ENCODE data around the gene TRMT2A. TPM values are rescaled to one million over a fixed set of nuclear protein-coding genes. Genes with fewer than 3 reads are reported as not detected.

Gene TRMT2A
- 10 to 100 TPM; 81.2 to 88.8 TPM for total RNA-seq

DNA sequence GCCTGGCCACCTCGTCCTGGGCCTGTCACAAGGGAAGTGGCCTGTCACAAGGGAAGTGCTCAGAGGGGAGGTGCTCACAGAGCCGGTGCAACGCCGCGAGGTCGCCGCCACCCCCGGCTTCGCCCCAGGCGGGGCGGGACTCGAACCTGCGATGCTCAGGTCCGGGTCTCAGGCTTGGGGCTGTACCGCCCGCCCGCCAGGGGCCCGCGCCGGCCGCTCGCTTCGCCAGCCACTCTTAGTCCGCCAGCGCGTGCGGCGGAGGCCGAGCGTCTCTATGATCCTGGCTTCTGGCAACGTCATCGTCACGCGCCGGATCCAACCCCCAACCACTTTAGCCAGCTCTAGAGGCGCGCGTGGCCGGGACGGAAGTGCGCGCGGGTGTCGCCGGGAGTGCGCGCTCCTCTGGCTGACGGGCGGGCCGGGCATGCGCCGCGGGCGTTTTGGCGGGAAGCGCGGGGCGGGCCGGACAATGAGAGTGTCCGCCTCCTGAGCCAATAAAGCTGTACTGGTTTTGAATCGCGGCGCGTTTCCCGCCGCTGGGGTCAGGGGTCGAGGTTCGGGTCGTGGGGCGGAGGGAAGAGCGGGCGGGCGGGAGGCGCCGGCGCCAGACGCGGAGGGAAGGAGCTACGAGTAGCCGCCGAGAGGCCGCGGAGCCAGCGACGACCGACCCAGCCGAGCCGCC lies at the start of gene TRMT2A:
TSS of gene TRMT2A (minus strand) at position 276 of the 682 bp plus-strand sequence. CDS start 320 bp downstream, outside the sequence.

DNA sequence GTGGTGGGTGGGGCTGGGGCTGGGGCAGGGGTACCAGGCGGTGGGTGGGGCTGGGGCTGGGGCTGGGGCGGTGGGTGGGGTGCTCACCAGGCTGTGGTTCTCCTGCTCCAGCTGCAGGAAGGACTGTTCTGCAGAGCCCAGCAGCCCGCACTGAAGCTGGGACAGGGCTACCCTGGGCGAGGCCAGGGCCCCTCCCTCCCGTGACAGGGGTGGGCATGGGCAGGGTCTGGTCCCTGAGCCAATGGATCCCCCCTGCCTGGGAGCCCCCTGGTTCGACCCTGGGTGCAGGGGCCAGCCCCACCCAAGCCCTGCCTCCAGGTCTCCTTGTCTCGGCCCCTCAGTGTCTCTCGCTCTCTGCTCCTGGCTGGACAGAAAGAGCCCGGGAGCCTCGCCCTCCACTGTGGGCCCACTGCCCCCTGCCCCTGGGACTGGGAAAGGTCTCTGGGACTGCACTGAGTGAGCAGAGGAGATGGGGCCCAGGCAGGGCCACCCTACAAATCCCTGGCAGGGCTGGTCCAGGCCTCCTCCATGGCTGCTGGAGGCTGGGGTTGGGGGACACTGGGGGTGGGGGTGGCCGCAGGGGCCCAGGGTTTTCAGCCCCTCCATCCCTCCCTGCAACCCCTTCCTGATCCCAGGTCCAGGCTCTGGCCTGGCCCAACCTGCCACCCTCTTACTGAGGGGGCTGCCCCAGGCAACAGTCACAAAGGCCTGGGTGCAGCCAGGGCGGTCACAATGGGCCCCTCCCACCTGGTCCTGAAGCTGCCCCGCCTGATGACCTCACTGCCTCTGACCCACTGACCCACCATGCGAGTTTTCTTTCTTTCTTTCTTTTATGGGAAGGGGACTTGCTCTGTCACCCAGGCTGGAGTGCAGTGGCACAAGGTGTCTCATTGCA lies 33.6 kb upstream of the TRMT2A start, which contains the start of gene CCDC188:
TSS of gene CCDC188 (minus strand) at position 675 of the 895 bp plus-strand sequence. CDS start at position 606, 69 bp downstream.

DNA sequence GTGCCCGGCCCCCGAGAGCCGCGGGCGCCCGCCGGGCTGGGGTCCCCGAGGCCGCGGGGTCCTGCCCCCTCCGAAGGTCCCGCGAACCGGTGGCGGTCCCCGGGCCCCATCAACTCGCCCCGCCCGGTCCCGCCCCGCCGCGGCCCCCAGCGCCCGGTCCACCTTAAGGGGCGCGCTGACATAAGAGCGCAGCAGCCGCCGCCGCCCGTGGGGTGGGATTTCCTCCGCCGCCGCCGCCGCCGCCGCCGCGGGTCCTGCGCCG lies 14.5 kb upstream of the TRMT2A start, which contains the start of gene ZDHHC8:
TSS of gene ZDHHC8 (plus strand) at position 208 of the 262 bp plus-strand sequence. CDS start 144 bp downstream, outside the sequence.

DNA sequence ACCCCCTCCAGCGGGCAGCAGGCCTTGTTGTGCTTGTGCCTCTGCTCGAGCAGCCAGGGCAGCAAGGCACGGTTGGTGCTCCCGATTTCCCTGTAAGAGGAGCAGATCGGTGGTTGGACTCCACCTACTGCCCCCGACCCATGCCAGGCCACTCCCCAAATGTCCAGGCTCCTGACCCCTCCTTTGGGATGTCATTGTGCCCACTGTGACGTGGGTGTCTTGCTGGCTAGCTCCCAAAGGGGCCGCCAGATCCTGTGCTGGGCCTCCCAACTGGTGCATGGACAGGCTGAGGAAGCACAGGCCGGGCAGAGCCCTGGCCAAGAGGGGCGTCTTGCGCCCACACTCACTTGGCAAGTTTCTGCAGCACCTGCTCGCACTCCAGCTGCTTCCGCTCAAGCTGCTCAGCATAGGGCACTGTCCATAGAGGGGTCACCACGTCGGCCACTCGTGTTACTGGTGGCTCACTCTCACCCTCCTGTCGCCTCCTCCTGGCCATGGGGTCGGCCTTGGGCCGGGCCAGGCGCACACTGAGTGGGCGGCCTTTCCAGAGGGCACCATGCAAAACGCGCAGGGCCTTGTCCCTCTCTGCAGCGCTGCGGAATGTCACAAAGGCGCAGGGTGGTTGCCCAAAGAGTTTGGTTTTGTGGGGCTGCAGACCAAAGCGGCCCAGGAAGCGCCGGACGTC lies 1.2 kb downstream of the TRMT2A start, which contains the start of gene RANBP1:
TSS of gene RANBP1 (plus strand) at position 414 of the 685 bp plus-strand sequence. CDS start at position 495, 81 bp downstream.

GRCh38 chr22:20079745-20080444 lies 37.1 kb downstream of the TRMT2A start, which contains the start of gene DGCR8:
Gene DGCR8 (plus strand): TSS chr22:20080241. CDS start chr22:20085964, 5,723 bp downstream.

Small RNA genes lying within 50 kb of the gene (microRNA-seq; reads per million reads assigned to microRNA genes)
- not detected for gene MIR6816 (ENCODE audit: borderline microRNAs expressed, borderline replicate concordance)

Other genes with a start within 250 kb of the TRMT2A start
- gene COMT, start 175.5 kb downstream of the TRMT2A start, total RNA-seq, result 10 to 100 TPM; 64.4 to 66.3 TPM
- 10 to 100 TPM; 16.7 to 17.0 TPM for gene TXNRD2, start 175.4 kb downstream of the TRMT2A start, total RNA-seq
- 1 to 10 TPM; 1.3 to 1.8 TPM for gene ARVCF, start 100.4 kb downstream of the TRMT2A start, total RNA-seq
- 10 to 100 TPM; 29.1 to 31.9 TPM for gene TANGO2, start 96.1 kb downstream of the TRMT2A start, total RNA-seq
- 10 to 100 TPM; 43.5 to 47.7 TPM for gene DGCR8, start 37.0 kb downstream of the TRMT2A start, total RNA-seq
- 100 to 1,000 TPM; 148 to 159 TPM for gene RANBP1, start 1.1 kb downstream of the TRMT2A start, total RNA-seq
- gene ZDHHC8, start 14.6 kb upstream of the TRMT2A start, total RNA-seq, result 10 to 100 TPM; 63.6 to 68.4 TPM
- gene CCDC188, start 33.8 kb upstream of the TRMT2A start, total RNA-seq, result under 1 TPM in 1 of 2 experiments, not detected in 1; 0.14 TPM
- gene RTN4R, start 151.1 kb upstream of the TRMT2A start, total RNA-seq, result 1 to 10 TPM; 5.2 to 5.4 TPM
- gene DGCR6L, start 202.8 kb upstream of the TRMT2A start, total RNA-seq, result 10 to 100 TPM; 67.8 to 67.9 TPM

Measured in activated naive CD4-positive, alpha-beta T cell treated with anti-CD3 and anti-CD28 coated beads, Interleukin-2, amount 10 ng/mL, durations not matched to agents 5 hours and 36 hours (primary cell).